ES-I3 (cell line): ENCODE results near the gene APBB1IP.
"Not testable (repeated sequence)": the region's sequence is repeated elsewhere in the genome, so short reads cannot be mapped to it uniquely, and the experiment has no call there.

ENCODE experiments used
- H3K36me3 ChIP-seq: 2 replicates; pipeline ENCODE4 v1.6.1; 2013; ENCODE audit warnings: mild to moderate bottlenecking, low read length, control low read depth, moderate library complexity; ENCODE audit not compliant: insufficient read depth
- H3K4me1 ChIP-seq: 2 replicates; pipeline ENCODE4 v1.6.1; 2013; ENCODE audit warnings: mild to moderate bottlenecking, control low read depth, low read length; ENCODE audit not compliant: insufficient read depth
- H3K9ac ChIP-seq: 2 replicates; pipeline ENCODE4 v1.6.1; 2013; ENCODE audit warnings: low read depth, mild to moderate bottlenecking, low read length, moderate library complexity
- H3K9me3 ChIP-seq: 2 replicates; pipeline ENCODE4 v1.6.1; 2013; ENCODE audit warnings: mild to moderate bottlenecking, low read length, moderate library complexity; ENCODE audit not compliant: control insufficient read depth, insufficient read depth

The APBB1IP gene

GRCh38 chr10:26478061-26478460 lies 39.9 kb downstream of the APBB1IP start:
- H3K9ac ChIP-seq = no peak overlapping the region
- peaks cover 3% of the 10 kb centered on the region; the same call in 1 of the 2 replicates for H3K4me1 ChIP-seq
- no peaks in the 10 kb centered on the region for H3K9me3 ChIP-seq
- no peaks in the 10 kb centered on the region for H3K36me3 ChIP-seq

- no peak overlapping the region for H3K9ac ChIP-seq
- H3K36me3 ChIP-seq = no peaks in the 10 kb centered on the region
- no peaks in the 10 kb centered on the region for H3K4me1 ChIP-seq
- no peaks in the 10 kb centered on the region for H3K9me3 ChIP-seq
Observed at GRCh38 chr10:26479766-26480492, 41.8 kb downstream of the APBB1IP start.

GRCh38 chr10:26481315-26481692 lies 43.2 kb downstream of the APBB1IP start:
- H3K36me3 ChIP-seq = no peaks in the 10 kb centered on the region
- peaks cover 2% of the 10 kb centered on the region; the same call in 1 of the 2 replicates for H3K4me1 ChIP-seq
- no peaks in the 10 kb centered on the region for H3K9me3 ChIP-seq
- H3K9ac ChIP-seq = no peak overlapping the region

- Histone ChIP-seq H3K9ac (no peak overlapping the region), H3K9me3 (no peaks in the 10 kb centered on the region), H3K4me1 (peaks cover 7% of the 10 kb centered on the region), H3K36me3 (no peaks in the 10 kb centered on the region)
Observed at GRCh38 chr10:26481914-26482550, 43.9 kb downstream of the APBB1IP start.

GRCh38 chr10:26483554-26483953 lies 45.4 kb downstream of the APBB1IP start:
- Histone ChIP-seq H3K36me3 (no peaks in the 10 kb centered on the region), H3K4me1 (peaks cover 7% of the 10 kb centered on the region), H3K9ac (no peak overlapping the region)

GRCh38 chr10:26485150-26485941 lies 47.2 kb downstream of the APBB1IP start:
- H3K9me3 ChIP-seq = no peaks in the 10 kb centered on the region
- H3K9ac ChIP-seq = no peak overlapping the region
- no peaks in the 10 kb centered on the region for H3K36me3 ChIP-seq
- H3K4me1 ChIP-seq = peaks cover 7% of the 10 kb centered on the region

More at GRCh38 chr10:26483554-26483953, 45.4 kb downstream of the APBB1IP start:
- no peaks in the 10 kb centered on the region for H3K9me3 ChIP-seq

GRCh38 chr10:26486304-26486703 lies 48.2 kb downstream of the APBB1IP start:
- Histone ChIP-seq H3K36me3 (no peaks in the 10 kb centered on the region), H3K9ac (no peak overlapping the region), H3K9me3 (no peaks in the 10 kb centered on the region), H3K4me1 (peaks cover 7% of the 10 kb centered on the region)

- H3K9me3 ChIP-seq = peaks cover 3% of the 10 kb centered on the region; the same call in 1 of the 2 replicates
- H3K4me1 ChIP-seq = peaks cover 7% of the 10 kb centered on the region
- no peak overlapping the region for H3K9ac ChIP-seq
- H3K36me3 ChIP-seq = no peaks in the 10 kb centered on the region
Observed at GRCh38 chr10:26486990-26487850, 49.1 kb downstream of the APBB1IP start.

GRCh38 chr10:26488344-26488743 lies 50.2 kb downstream of the APBB1IP start:
- Histone ChIP-seq H3K36me3 (no peaks in the 10 kb centered on the region), H3K4me1 (peaks cover 7% of the 10 kb centered on the region), H3K9me3 (peaks cover 3% of the 10 kb centered on the region; the same call in 1 of the 2 replicates), H3K9ac (no peak overlapping the region)

GRCh38 chr10:26489081-26489480 lies 50.9 kb downstream of the APBB1IP start:
- peaks cover 3% of the 10 kb centered on the region; the same call in 1 of the 2 replicates for H3K9me3 ChIP-seq
- no peak overlapping the region for H3K9ac ChIP-seq
- H3K36me3 ChIP-seq = no peaks in the 10 kb centered on the region
- peaks cover 7% of the 10 kb centered on the region for H3K4me1 ChIP-seq

GRCh38 chr10:26490367-26490766 lies 52.2 kb downstream of the APBB1IP start:
- not testable (repeated sequence) for H3K4me1 ChIP-seq, H3K9me3 ChIP-seq, H3K36me3 ChIP-seq, H3K9ac ChIP-seq

- H3K36me3 ChIP-seq = no peaks in the 10 kb centered on the region
- peaks cover 3% of the 10 kb centered on the region; the same call in 1 of the 2 replicates for H3K9me3 ChIP-seq
- H3K9ac ChIP-seq = no peak overlapping the region
- peaks cover 5% of the 10 kb centered on the region for H3K4me1 ChIP-seq
Observed at GRCh38 chr10:26491276-26491675, 53.1 kb downstream of the APBB1IP start.

- Histone ChIP-seq H3K36me3 (no peaks in the 10 kb centered on the region), H3K4me1 (no peaks in the 10 kb centered on the region; the same call in 1 of the 2 replicates), H3K9me3 (peaks cover 3% of the 10 kb centered on the region; the same call in 1 of the 2 replicates), H3K9ac (no peak overlapping the region)
Observed at GRCh38 chr10:26491934-26492333, 53.8 kb downstream of the APBB1IP start.

- H3K4me1 ChIP-seq, H3K9me3 ChIP-seq, H3K36me3 ChIP-seq, H3K9ac ChIP-seq: not testable (repeated sequence)
Observed at GRCh38 chr10:26492725-26493124, 54.6 kb downstream of the APBB1IP start.
